HepG2 (cell line): Measurements from ENCODE around the gene GSTT2. TPM values are rescaled to one million over a fixed set of nuclear protein-coding genes. Genes with fewer than 3 reads are reported as not detected.

Source experiments
- ATAC-seq: fragments of 200-7000 bp; cut with Tn5 transposase; 3 replicates; pipeline ENCODE4 v1.9.1; 2020; ENCODE audit warnings: mild to moderate bottlenecking, moderate library complexity
- BruUV-seq: library from RNA; stranded (reverse); fragments of 400-500 nt; replicated peaks from 2 replicates; lab custom pipeline; 2021; lab: Mats Ljungman, UMichigan
- CTCF ChIA-PET: fragments of 300-600 bp; formaldehyde crosslinking; extraction: SDS; loops from one replicate; lab custom pipeline; 2021; ENCODE audit warnings: low total read pairs, inconsistent platforms, low intra/inter-chr PET ratio; lab: Yijun Ruan, JAX
- POLR2A ChIA-PET: fragments of 350-600 bp; sonication (Branson Sonifier 250); formaldehyde crosslinking; loops from one replicate; lab custom pipeline; 2020; ENCODE audit warnings: antibody characterized with exemption, inconsistent platforms; lab: Yijun Ruan, JAX
- DNase-seq: peaks from one replicate; pipeline ENCODE4 v3.0.0-alpha.2; 2015; ENCODE audit warnings: low spot score
- FAIRE-seq: peaks from 3 replicates; lab custom pipeline; 2011; peaks lifted over from hg19 to GRCh38; lab: Jason Lieb, UNC
- H2AFZ ChIP-seq: one replicate; pipeline ENCODE4 v1.6.1; 2011; ENCODE audit warnings: low read length, inconsistent platforms
- H3K27ac ChIP-seq: fragments of 300-600 bp; 3 replicates; pipeline ENCODE4 v1.8.0; 2011; ENCODE audit warnings: mixed run types, mild to moderate bottlenecking, mixed read lengths, low read length, inconsistent platforms; ENCODE audit not compliant: insufficient read depth; ENCODE audit errors: extremely low read length
- H3K27me3 ChIP-seq, 2 experiments: fragments of 200-600 bp in 1 of 2; 2 replicates in 1 of 2; 3 replicates in 1 of 2; pipeline versions ENCODE4 v1.6.0 to v1.8.0; 2011; ENCODE audit warnings: low read length in 2 of 2, mild to moderate bottlenecking in 2 of 2, moderate library complexity in 2 of 2, inconsistent platforms in 1 of 2; ENCODE audit not compliant: insufficient read depth in 2 of 2, control insufficient read depth in 1 of 2
- H3K36me3 ChIP-seq, 2 experiments: fragments of 200-600 bp in 1 of 2; replicated peaks in 1 of 2; 2 replicates in 1 of 2; 3 replicates in 1 of 2; pipeline versions ENCODE4 v1.5.1 to v1.8.0; 2011; ENCODE audit warnings: low read length in 2 of 2, inconsistent platforms in 1 of 2; ENCODE audit not compliant: insufficient read depth in 2 of 2, control insufficient read depth in 1 of 2
- H3K4me1 ChIP-seq: 2 replicates; pipeline ENCODE4 v1.5.1; 2012; ENCODE audit warnings: low read length, inconsistent platforms; ENCODE audit not compliant: insufficient read depth
- H3K4me2 ChIP-seq: 2 replicates; pipeline ENCODE4 v1.6.0; 2011; ENCODE audit warnings: low read depth, low read length, inconsistent platforms
- H3K4me3 ChIP-seq, 3 experiments: fragments of 200-600 bp in 1 of 3; sonication (generic), shearing (Covaris generic) in 1 of 3; replicated peaks in 1 of 3; 2 replicates each; pipeline ENCODE4 v1.5.1; 2011 to 2016; ENCODE audit warnings: low read length in 3 of 3, inconsistent platforms in 2 of 3, low read depth in 2 of 3, mild to moderate bottlenecking in 2 of 3, control low read depth in 1 of 3, mixed read lengths in 1 of 3; ENCODE audit not compliant: insufficient read depth in 1 of 3
- H3K79me2 ChIP-seq: one replicate; pipeline ENCODE4 v1.6.1; 2011; ENCODE audit warnings: low read length, inconsistent platforms; ENCODE audit not compliant: insufficient read depth
- H3K9ac ChIP-seq: 2 replicates; pipeline ENCODE4 v1.6.0; 2011; ENCODE audit warnings: mild to moderate bottlenecking, low read depth, low read length, inconsistent platforms; ENCODE audit not compliant: insufficient read depth
- H3K9me3 ChIP-seq: 2 replicates; pipeline ENCODE4 v1.5.1; 2012; ENCODE audit warnings: mild to moderate bottlenecking, low read length
- H4K20me1 ChIP-seq: 2 replicates; pipeline ENCODE4 v1.6.0; 2011; ENCODE audit warnings: inconsistent platforms, mild to moderate bottlenecking, low read length, moderate library complexity; ENCODE audit not compliant: insufficient read depth
- CREM ChIP-seq, 2 experiments: sonication (generic) in 1 of 2; formaldehyde crosslinking in 1 of 2; IDR thresholded peaks; 2 replicates each; pipeline versions ENCODE4 v1.4.0 to v1.6.1; 2016 to 2020; ENCODE audit warnings: antibody characterized with exemption in 1 of 2, mild to moderate bottlenecking in 1 of 2, missing genetic modification reagents in 1 of 2
- FOXM1 ChIP-seq: sonication (generic); formaldehyde crosslinking; IDR thresholded peaks from 2 replicates; pipeline ENCODE4 v1.5.0; 2020; ENCODE audit warnings: missing genetic modification reagents
- MYNN ChIP-seq: sonication (generic); formaldehyde crosslinking; IDR thresholded peaks from 2 replicates; pipeline ENCODE4 v1.4.0; 2020; ENCODE audit warnings: mild to moderate bottlenecking, low read depth, missing genetic modification reagents
- NFATC3 ChIP-seq: sonication (generic); formaldehyde crosslinking; IDR thresholded peaks from 2 replicates; pipeline ENCODE4 v1.5.1; 2020; ENCODE audit warnings: mild to moderate bottlenecking, missing genetic modification reagents
- NFKB2 ChIP-seq: sonication (generic); formaldehyde crosslinking; IDR thresholded peaks from 2 replicates; pipeline ENCODE4 v1.4.0; 2020; ENCODE audit warnings: missing genetic modification reagents, borderline replicate concordance
- NR2F6 ChIP-seq, 2 experiments: IDR thresholded peaks; 2 replicates each; pipeline ENCODE4 v1.6.1; 2016; ENCODE audit warnings: antibody characterized with exemption in 1 of 2, mild to moderate bottlenecking in 1 of 2
- RARA ChIP-seq: IDR thresholded peaks from 2 replicates; pipeline ENCODE4 v1.6.1; 2016; ENCODE audit warnings: missing genetic modification reagents, missing compliant biosample characterization
- SAP130 ChIP-seq: IDR thresholded peaks from 2 replicates; pipeline ENCODE4 v1.6.1; 2016; ENCODE audit warnings: low read depth
- ZEB1 ChIP-seq: IDR thresholded peaks from 2 replicates; pipeline ENCODE4 v1.6.1; 2012; ENCODE audit warnings: mild to moderate bottlenecking, low read depth, inconsistent platforms; ENCODE audit not compliant: insufficient replicate concordance
- ZNF30 ChIP-seq: sonication (generic); formaldehyde crosslinking; IDR thresholded peaks from 2 replicates; pipeline ENCODE4 v1.5.0; 2020; ENCODE audit warnings: mild to moderate bottlenecking, missing genetic modification reagents
- ZNF883 ChIP-seq: sonication (generic); formaldehyde crosslinking; IDR thresholded peaks from 2 replicates; pipeline ENCODE4 v1.5.1; 2020; ENCODE audit warnings: mild to moderate bottlenecking, missing genetic modification reagents; ENCODE audit errors: not compliant biosample characterization
- WGBS: methylation state at CpG from one replicate; pipeline ENCODE4 v1.1.6; 2017; ENCODE audit warnings: low lambda C conversion rate; 5-methylcytosine and 5-hydroxymethylcytosine counted together
- in situ Hi-C: cut with HindIII; loops from 2 replicates; pipeline ENCODE4 v1.10.0; 2017; ENCODE audit warnings: low pct_unique_long_range_greater_than_20kb; ENCODE audit not compliant: extremely low pct_ligation_motif_present
- intact Hi-C: fragments of 100-400 bp; cut with micrococcal nuclease; formaldehyde crosslinking; loops from one replicate; pipeline ENCODE4 v1.10.0; 2022; ENCODE audit not compliant: unreplicated experiment
- polyA plus RNA-seq, 8 experiments: library from polyadenylated mRNA; depleted of rRNA in 3 of 8; stranded (reverse) in 7 of 8; unstranded in 1 of 8; fragments of >200 nt; fragmentation: Illumina TruSeq in 4 of 8; extraction: Trizol in 4 of 8; gene quantifications; 2 replicates each; pipeline versions ENCODE4 v1.2.1 to v1.2.3, GENCODE V29; 2011 to 2016; ENCODE audit warnings: low read depth in 4 of 8, missing spikeins in 1 of 8, mixed read lengths in 1 of 8; ENCODE audit not compliant: insufficient read depth in 1 of 8
- total RNA-seq, 5 experiments: library from RNA; depleted of rRNA; stranded (reverse); fragments of >200 nt; fragmentation: Illumina TruSeq; extraction: Trizol; gene quantifications; 2 replicates each; pipeline ENCODE4 v1.2.3, GENCODE V29; 2016; ENCODE audit warnings: low read depth in 1 of 5
- TF ChIP-seq, protein P1 (sequence below): sonication (generic); formaldehyde crosslinking; IDR thresholded peaks from 2 replicates; pipeline ENCODE4 v1.8.0; 2022; ENCODE audit warnings: missing genetic modification reagents, mild to moderate bottlenecking, borderline replicate concordance
- TF ChIP-seq, protein P2 (sequence below): sonication (generic); formaldehyde crosslinking; conservative IDR thresholded peaks from 2 replicates; pipeline ENCODE4 v1.4.0; 2020; ENCODE audit warnings: missing genetic modification reagents
- TF ChIP-seq, protein P3 (sequence below): sonication (generic); formaldehyde crosslinking; IDR thresholded peaks from 2 replicates; pipeline ENCODE4 v1.5.0; 2020; ENCODE audit warnings: mild to moderate bottlenecking, missing genetic modification reagents

GSTT2 gene
- total and polyA plus RNA-seq, 2 of the 13 experiments (the other 11 are each of a cell fraction or from before 2014, with no cell fraction given), result not detected

DNA sequence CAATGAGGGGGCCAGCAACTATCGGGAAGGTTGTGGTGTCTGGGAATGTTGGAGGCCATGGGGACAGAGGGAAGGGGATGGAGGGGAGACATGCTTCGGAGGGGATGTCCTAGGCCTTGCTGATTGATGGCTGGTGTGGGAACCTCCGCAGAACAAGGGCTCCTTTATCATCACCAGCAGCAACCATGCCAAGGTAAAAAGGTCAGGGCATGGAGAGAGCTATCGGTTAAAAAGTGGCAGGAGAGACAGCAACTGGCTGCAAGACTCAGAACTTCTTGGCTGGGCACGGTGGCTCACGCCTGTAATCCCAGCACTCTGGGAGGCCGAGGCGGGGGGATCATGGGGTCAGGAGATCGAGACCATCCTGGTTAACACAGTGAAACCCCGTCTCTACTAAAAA lies 22.3 kb downstream of the GSTT2 start:
- Histone ChIP-seq H3K4me3 (no peak overlapping the region), H3K27me3 (no peaks in the 10 kb centered on the region), H3K4me1 (peaks cover 59% of the 10 kb centered on the region), H3K27ac (no peak overlapping the region), H3K4me2 (no peak overlapping the region), H3K36me3 (no peaks in the 10 kb centered on the region), H2AFZ (no peak overlapping the region), H3K79me2 (no peaks in the 10 kb centered on the region), H3K9me3 (no peaks in the 10 kb centered on the region), H3K9ac (no peak overlapping the region), H4K20me1 (no peaks in the 10 kb centered on the region)
- ChIA-PET POLR2A (interaction anchor here (1.4 kb wide), 1 partner anchor 8 kb away, joined by 5 read pairs; the partner anchor contains the start of gene CABIN1), CTCF (no interaction called here)
- WGBS, result 61% methylated on average over 10 of the region's 10 CpGs
- TF ChIP-seq FOXM1 (no peak), NFATC3 (CRISPR knock-in tag) (no peak), RARA (CRISPR knock-in tag) (peak; percentile 11; the same call in 1 of the 2 replicates), ZNF883 (CRISPR knock-in tag) (no peak), ZNF30 (CRISPR knock-in tag) (no peak), MYNN (CRISPR knock-in tag) (no peak), NFKB2 (CRISPR knock-in tag) (no peak)
- TF ChIP-seq, protein P1, sequence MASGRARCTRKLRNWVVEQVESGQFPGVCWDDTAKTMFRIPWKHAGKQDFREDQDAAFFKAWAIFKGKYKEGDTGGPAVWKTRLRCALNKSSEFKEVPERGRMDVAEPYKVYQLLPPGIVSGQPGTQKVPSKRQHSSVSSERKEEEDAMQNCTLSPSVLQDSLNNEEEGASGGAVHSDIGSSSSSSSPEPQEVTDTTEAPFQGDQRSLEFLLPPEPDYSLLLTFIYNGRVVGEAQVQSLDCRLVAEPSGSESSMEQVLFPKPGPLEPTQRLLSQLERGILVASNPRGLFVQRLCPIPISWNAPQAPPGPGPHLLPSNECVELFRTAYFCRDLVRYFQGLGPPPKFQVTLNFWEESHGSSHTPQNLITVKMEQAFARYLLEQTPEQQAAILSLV (CRISPR knock-in tag), result 0 out of 2 replicates have a peak, but pooled peaks have one; percentile 31
- ATAC-seq (no peak), DNase-seq (no peak), FAIRE-seq (no peak)
- intact Hi-C loops, result no loop called here
- no TSS peak for BruUV-seq
- in situ Hi-C loops, result no loop called here

DNA sequence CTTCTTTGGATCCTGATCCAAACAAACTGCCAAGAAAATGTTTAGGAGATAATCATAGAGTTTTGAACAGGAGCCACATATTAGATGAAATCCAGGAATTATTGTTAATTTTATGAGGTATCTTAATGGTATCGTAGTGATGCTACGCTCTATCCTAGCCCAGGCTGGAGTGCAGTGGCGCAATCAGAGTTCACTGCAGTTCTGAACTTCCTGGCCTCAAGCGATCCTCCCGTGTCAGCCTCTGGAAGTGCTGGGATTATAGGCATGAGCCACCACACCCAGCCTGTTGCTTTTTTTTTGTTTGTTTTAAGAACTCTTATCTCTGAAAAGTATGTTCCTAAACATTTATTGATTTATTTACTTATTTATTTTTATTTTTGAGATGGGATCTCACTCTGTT lies 22.9 kb downstream of the GSTT2 start:
- Histone ChIP-seq H2AFZ (no peak overlapping the region), H3K4me1 (peaks cover 60% of the 10 kb centered on the region), H3K4me2 (no peak overlapping the region), H3K9me3 (no peaks in the 10 kb centered on the region), H3K27ac (no peak overlapping the region), H3K9ac (no peak overlapping the region), H3K27me3 (no peaks in the 10 kb centered on the region), H4K20me1 (no peaks in the 10 kb centered on the region), H3K79me2 (no peaks in the 10 kb centered on the region), H3K4me3 (no peak overlapping the region), H3K36me3 (no peaks in the 10 kb centered on the region)
- POLR2A ChIA-PET, result interaction anchor here (1.2 kb wide), 1 partner anchor 145 kb away, joined by 3 read pairs; the partner anchor contains the start of gene SLC2A11
- CTCF ChIA-PET, result no interaction called here
- DNase-seq (no peak), FAIRE-seq (peak; percentile 63), ATAC-seq (peak; percentile 49)
- in situ Hi-C loops, result no loop called here
- intact Hi-C loops, result no loop called here
- no TSS peak for BruUV-seq
- 35% methylated on average over 5 of the region's 5 CpGs for WGBS
- TF ChIP-seq NR2F6 (IDR thresholded peaks at IDR 0.05) (no peak), NR2F6 (CRISPR knock-in tag; IDR thresholded peaks at IDR 0.05) (0 out of 2 replicates have a peak, but pooled peaks have one; percentile 13), SAP130 (CRISPR knock-in tag) (0 out of 2 replicates have a peak, but pooled peaks have one; percentile 19), CREM (IDR thresholded peaks at IDR 0.05) (0 out of 2 replicates have a peak, but pooled peaks have one; percentile 22), CREM (CRISPR knock-in tag; IDR thresholded peaks at IDR 0.05) (no peak), ZEB1 (no peak)
- TF ChIP-seq, protein P2, sequence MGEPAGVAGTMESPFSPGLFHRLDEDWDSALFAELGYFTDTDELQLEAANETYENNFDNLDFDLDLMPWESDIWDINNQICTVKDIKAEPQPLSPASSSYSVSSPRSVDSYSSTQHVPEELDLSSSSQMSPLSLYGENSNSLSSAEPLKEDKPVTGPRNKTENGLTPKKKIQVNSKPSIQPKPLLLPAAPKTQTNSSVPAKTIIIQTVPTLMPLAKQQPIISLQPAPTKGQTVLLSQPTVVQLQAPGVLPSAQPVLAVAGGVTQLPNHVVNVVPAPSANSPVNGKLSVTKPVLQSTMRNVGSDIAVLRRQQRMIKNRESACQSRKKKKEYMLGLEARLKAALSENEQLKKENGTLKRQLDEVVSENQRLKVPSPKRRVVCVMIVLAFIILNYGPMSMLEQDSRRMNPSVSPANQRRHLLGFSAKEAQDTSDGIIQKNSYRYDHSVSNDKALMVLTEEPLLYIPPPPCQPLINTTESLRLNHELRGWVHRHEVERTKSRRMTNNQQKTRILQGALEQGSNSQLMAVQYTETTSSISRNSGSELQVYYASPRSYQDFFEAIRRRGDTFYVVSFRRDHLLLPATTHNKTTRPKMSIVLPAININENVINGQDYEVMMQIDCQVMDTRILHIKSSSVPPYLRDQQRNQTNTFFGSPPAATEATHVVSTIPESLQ (CRISPR knock-in tag), result no peak
- TF ChIP-seq, protein P3, sequence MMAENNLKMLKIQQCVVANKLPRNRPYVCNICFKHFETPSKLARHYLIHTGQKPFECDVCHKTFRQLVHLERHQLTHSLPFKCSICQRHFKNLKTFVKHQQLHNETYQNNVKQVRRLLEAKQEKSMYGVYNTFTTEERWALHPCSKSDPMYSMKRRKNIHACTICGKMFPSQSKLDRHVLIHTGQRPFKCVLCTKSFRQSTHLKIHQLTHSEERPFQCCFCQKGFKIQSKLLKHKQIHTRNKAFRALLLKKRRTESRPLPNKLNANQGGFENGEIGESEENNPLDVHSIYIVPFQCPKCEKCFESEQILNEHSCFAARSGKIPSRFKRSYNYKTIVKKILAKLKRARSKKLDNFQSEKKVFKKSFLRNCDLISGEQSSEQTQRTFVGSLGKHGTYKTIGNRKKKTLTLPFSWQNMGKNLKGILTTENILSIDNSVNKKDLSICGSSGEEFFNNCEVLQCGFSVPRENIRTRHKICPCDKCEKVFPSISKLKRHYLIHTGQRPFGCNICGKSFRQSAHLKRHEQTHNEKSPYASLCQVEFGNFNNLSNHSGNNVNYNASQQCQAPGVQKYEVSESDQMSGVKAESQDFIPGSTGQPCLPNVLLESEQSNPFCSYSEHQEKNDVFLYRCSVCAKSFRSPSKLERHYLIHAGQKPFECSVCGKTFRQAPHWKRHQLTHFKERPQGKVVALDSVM, result peak; percentile 92
